IPS-18a (cell line): Measurements from ENCODE around the gene TSC22D1.

Source experiments
- H3K27ac ChIP-seq: one replicate; pipeline ENCODE4 v1.5.1; 2013; ENCODE audit warnings: low read length
- H3K27me3 ChIP-seq: one replicate; pipeline ENCODE4 v1.6.1; 2013; ENCODE audit warnings: mild to moderate bottlenecking, low read length; ENCODE audit not compliant: control insufficient read depth, insufficient read depth
- H3K36me3 ChIP-seq: one replicate; pipeline ENCODE4 v1.6.1; 2013; ENCODE audit warnings: low read depth, low read length; ENCODE audit not compliant: control insufficient read depth
- H3K4me1 ChIP-seq: one replicate; pipeline ENCODE4 v1.6.1; 2013; ENCODE audit warnings: low read depth, low read length; ENCODE audit not compliant: control insufficient read depth
- H3K4me3 ChIP-seq: one replicate; pipeline ENCODE4 v1.5.1; 2013; ENCODE audit warnings: low read length
- H3K9ac ChIP-seq: one replicate; pipeline ENCODE4 v1.6.1; 2013; ENCODE audit warnings: mild to moderate bottlenecking, low read length, moderate library complexity
- H3K9me3 ChIP-seq: one replicate; pipeline ENCODE4 v1.6.1; 2013; ENCODE audit warnings: low read depth, low read length; ENCODE audit not compliant: control insufficient read depth

TSC22D1 gene

DNA sequence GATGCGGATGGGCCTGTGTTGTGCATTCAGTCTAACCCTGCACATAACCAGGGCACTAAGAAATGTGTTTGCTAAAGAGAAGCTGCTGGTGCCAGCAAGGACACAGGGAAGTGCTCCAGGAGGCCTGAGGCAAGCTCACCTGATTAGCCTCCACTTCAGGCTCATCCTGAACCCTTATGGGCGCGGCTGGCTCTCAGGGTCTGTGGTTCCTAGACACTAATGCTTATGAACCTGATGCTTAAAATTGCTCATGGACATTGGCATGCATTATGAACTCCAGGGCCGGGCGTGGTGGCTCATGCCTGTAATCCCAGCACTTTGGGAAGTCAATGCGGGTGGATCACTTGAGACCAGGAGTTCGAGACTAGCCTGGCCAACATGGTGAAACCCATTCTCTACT is 168.2 kb downstream of the TSC22D1 start:
- Histone ChIP-seq H3K9me3 (no peaks in the 10 kb centered on the region), H3K4me3 (no peak overlapping the region), H3K27ac (no peak overlapping the region), H3K27me3 (peaks cover 9% of the 10 kb centered on the region), H3K36me3 (no peaks in the 10 kb centered on the region), H3K9ac (no peak overlapping the region), H3K4me1 (peaks cover 41% of the 10 kb centered on the region)

DNA sequence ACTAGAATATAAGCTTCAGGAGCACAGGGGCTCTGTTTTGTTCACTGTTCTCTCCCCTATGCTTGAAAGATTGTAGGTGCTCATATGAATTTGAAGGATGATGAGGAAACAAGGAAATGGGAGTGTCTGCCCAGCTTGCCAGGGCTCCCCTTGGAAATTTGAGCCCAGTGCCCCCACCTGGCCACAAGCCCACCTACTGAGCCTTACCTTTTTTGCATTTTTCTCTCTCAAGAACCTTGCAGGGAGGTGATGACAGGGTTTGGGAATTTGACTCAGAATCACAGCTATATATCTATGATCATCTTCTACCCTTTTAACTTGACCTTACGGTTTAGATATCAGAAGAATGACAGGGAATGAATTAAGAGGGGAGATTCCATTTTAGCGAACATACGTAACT is 168.8 kb downstream of the TSC22D1 start:
- H3K9ac ChIP-seq = no peak overlapping the region

DNA sequence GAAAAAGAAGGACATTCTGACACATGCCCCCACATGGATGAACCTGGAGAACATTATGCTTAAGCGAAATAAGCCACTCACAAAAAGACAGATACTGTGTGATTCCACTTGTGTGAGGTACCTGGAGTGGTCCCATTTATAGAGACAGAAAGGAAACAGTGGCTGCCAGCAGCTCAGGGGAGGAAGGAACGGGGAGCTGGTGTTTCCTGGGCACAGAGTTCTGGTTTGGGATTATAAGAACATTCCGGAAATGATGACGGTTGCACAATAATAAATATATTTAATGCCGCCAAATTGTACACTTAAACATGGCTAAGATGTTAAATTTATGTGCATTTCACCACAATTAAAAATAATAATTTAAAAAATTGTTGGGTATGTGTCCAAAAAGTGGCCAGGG is 169.5 kb downstream of the TSC22D1 start:
- no peak overlapping the region for H3K9ac ChIP-seq
- peaks cover 50% of the 10 kb centered on the region for H3K4me1 ChIP-seq
- peaks cover 9% of the 10 kb centered on the region for H3K27me3 ChIP-seq
- H3K4me3 ChIP-seq = no peak overlapping the region
- H3K36me3 ChIP-seq = no peaks in the 10 kb centered on the region
- H3K9me3 ChIP-seq = no peaks in the 10 kb centered on the region
- no peak overlapping the region for H3K27ac ChIP-seq

More for the DNA sequence above, 168.8 kb downstream of the TSC22D1 start:
- peaks cover 46% of the 10 kb centered on the region for H3K4me1 ChIP-seq
- H3K27me3 ChIP-seq = peaks cover 9% of the 10 kb centered on the region
- no peak overlapping the region for H3K4me3 ChIP-seq
- no peak overlapping the region for H3K27ac ChIP-seq
- H3K9me3 ChIP-seq = no peaks in the 10 kb centered on the region
- no peaks in the 10 kb centered on the region for H3K36me3 ChIP-seq

DNA sequence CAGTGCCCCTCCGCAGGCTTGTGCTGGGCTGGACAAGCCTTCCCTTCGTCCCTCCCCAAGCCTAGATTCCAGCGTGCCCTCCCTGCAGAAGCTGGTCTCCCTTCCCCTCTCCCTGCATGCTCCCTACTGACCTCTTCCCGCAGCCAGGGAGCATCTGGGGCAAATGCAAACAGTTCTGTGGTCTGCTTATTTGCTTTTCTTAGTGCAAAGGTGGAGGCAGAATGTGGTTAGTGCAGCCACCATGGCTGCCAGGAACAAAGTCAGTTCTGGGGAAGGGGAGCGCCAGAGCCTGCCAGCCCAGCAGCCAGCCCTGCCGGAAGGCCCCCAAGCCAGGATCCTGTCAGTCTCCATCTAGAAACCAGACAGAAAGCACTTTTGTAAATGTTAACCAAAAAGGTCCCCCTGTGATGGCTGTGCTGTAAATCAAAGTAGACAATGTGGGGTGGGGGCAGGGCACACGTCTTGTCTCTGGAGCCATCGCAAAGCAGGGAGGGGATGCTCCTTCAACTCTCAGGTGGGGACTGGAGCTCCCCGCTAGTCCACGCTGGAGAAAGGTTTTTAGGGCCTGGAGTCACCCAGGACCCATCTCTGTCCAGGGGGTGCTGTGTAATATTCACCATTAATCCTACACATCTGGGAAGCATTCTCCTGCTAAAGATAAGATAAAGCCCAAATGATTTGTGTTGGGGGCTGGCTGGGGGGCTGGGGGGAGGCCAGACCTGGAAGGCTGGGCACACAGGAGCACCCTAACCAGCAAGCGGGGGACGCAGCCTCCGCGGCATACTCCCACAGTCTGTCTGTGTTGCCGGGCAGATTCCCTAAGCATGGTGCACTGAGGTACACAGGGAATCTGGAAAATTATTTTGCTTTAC is 171.6 kb downstream of the TSC22D1 start:
- peak overlapping the region; percentile 25 for H3K9ac ChIP-seq

DNA sequence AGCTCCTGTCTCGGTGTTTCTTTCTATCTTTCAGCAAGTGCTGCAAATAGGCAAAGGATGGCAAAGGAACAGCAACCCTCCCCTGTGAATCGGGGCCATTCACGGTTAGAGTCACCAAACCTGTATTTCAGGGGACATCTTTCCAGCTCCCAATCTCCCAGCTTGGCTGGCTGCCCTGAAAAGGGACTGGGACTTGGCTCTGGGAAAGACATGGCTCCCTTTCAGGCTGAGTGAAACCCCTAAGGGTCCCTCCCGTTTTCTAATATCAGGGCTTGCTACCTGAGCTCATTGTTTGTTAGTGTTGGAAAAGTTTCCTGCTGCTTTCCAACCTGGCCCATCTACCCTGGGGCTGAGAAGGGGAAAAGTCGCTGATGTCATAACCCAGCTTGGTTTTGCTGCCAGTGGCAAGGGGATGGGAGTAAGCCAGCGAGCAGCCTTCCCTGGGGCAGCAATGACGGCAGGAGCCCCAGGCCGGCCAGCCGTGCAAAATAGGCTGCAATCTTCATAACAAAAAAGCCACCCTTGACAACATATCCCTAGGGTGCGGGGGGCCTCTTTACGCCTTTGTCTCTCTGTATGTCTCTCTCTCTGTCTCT is 172.6 kb downstream of the TSC22D1 start:
- Histone ChIP-seq H3K4me1 (peaks cover 54% of the 10 kb centered on the region), H3K9me3 (no peaks in the 10 kb centered on the region), H3K27me3 (peaks cover 9% of the 10 kb centered on the region), H3K9ac (no peak overlapping the region), H3K27ac (no peak overlapping the region), H3K4me3 (peak overlapping the region; percentile 28), H3K36me3 (no peaks in the 10 kb centered on the region)

More for the DNA sequence above, 171.6 kb downstream of the TSC22D1 start:
- peak overlapping the region; percentile 28 for H3K4me3 ChIP-seq
- no peaks in the 10 kb centered on the region for H3K36me3 ChIP-seq
- peaks cover 54% of the 10 kb centered on the region for H3K4me1 ChIP-seq
- H3K27ac ChIP-seq = no peak overlapping the region
- no peaks in the 10 kb centered on the region for H3K9me3 ChIP-seq
- peaks cover 9% of the 10 kb centered on the region for H3K27me3 ChIP-seq

DNA sequence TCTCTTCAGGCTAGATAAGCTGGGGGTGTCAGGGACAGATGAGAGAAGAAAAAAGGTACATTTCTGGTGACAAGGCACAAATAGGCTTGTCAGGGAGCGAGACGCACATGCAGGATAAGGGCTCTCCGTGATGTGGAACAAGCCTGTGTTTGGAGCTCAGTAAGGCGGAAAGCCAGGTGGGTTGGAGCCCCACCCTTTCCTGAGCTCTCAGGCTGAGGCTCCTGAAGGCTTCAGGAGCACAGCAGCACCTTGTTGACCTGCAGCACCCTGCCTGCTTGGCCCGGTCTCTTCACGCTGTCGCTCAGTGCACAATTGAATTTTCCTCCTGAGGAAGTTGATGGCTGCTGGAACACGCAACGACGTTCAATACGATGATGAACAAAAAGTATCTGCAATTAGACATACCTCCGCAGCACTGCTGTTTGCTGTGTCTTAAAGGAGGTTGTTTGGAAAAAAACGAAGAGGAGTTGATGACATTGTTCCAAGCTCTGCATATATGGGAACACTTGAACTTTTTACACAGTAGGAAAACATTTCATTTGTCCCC is 173.2 kb downstream of the TSC22D1 start:
- H3K4me1 ChIP-seq = peaks cover 54% of the 10 kb centered on the region

DNA sequence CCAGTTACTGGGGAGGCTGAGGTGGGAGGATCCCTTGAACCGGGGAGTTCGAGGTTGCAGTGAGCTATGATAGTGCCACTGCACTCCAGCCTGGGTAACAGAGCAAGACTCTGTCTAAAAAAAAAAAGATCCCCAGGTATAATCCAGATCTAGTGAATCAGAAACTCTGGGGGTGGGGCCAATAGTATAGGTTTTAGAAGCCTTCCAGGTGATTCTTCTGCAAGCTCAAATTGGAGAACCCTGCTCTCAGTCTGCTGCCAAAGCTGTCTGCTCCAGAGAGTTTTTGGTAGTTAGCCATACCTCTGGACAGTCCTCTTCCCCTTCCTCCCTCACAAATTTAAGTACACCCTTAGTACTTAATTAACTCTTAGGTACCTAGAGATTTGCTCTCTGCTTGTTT is 174.6 kb downstream of the TSC22D1 start:
- Histone ChIP-seq H3K4me1 (peaks cover 53% of the 10 kb centered on the region), H3K36me3 (no peaks in the 10 kb centered on the region), H3K4me3 (no peak overlapping the region), H3K27me3 (peaks cover 9% of the 10 kb centered on the region), H3K9ac (no peak overlapping the region), H3K27ac (no peak overlapping the region), H3K9me3 (no peaks in the 10 kb centered on the region)

More for the DNA sequence above, 173.2 kb downstream of the TSC22D1 start:
- H3K27ac ChIP-seq = no peak overlapping the region
- no peaks in the 10 kb centered on the region for H3K36me3 ChIP-seq
- H3K27me3 ChIP-seq = peaks cover 9% of the 10 kb centered on the region
- no peak overlapping the region for H3K9ac ChIP-seq
- H3K9me3 ChIP-seq = no peaks in the 10 kb centered on the region
- peak overlapping the region; percentile 28 for H3K4me3 ChIP-seq

DNA sequence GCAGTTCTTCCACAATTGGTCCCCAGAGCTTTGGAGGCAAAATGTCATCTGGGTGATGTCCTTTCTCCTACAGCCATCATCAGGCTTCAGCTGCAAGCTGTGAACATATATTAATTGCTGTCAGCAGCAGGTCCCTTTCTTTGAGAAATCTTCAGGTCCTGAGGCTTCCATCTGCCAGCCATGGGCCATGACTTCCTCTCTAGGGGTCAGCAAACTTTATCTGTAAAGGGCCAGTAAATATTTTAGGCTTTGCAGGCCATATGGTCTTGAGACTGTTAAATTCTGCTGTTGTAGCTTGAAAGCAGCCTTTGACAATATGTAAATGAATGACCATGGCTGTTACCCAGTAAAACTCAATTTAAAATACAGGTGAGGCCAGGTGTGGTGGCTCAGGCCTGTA is 175.4 kb downstream of the TSC22D1 start:
- no peak overlapping the region for H3K27ac ChIP-seq
- H3K4me3 ChIP-seq = no peak overlapping the region
- H3K27me3 ChIP-seq = peaks cover 4% of the 10 kb centered on the region
- peaks cover 50% of the 10 kb centered on the region for H3K4me1 ChIP-seq
- no peak overlapping the region for H3K9ac ChIP-seq
- H3K9me3 ChIP-seq = no peaks in the 10 kb centered on the region
- H3K36me3 ChIP-seq = no peaks in the 10 kb centered on the region

DNA sequence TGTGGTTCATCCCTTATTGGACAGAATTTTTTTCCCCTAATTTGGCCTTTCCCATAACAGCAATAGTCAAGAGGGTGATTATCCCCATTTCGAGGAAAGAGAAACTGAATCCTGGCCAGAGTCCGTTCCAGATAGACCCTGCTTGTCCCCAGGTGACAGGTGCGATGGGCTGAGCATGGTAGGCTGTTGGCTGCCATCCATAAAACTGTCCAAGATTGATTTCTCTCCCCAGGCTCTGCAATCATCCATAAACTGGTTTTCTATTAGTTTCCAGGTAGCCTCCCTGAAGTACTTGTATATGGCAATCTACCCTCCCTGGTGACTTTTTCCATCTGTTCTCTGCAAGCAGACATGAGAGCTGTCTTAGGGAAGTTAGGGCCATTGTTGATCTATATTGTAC is 177.1 kb downstream of the TSC22D1 start:
- Histone ChIP-seq H3K27me3 (no peaks in the 10 kb centered on the region), H3K9ac (no peak overlapping the region), H3K36me3 (no peaks in the 10 kb centered on the region), H3K4me1 (peaks cover 34% of the 10 kb centered on the region), H3K27ac (no peak overlapping the region), H3K9me3 (no peaks in the 10 kb centered on the region), H3K4me3 (no peak overlapping the region)

DNA sequence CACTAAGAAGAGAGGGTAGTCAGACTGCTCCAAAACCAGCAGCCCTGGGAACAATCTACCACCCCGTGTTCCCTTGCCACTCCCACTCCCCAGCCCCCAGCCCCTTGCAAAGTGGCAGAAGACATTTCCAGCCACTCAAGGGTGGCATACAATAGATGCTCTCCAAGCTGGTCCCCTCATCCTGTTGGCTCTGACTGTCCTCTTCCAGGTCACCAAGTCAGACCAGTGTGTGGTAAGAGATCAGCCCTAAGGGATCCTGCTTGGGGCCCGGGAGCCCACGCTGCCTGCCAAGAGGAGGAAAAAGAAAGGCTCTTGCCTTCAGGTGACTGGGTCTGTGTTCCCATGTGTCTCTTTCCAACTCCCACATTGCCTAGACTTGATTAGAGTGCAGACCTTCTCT is 177.5 kb downstream of the TSC22D1 start:
- no peaks in the 10 kb centered on the region for H3K36me3 ChIP-seq
- H3K4me3 ChIP-seq = no peak overlapping the region
- H3K27me3 ChIP-seq = no peaks in the 10 kb centered on the region
- no peak overlapping the region for H3K27ac ChIP-seq
- H3K4me1 ChIP-seq = peaks cover 29% of the 10 kb centered on the region
- H3K9me3 ChIP-seq = no peaks in the 10 kb centered on the region
- no peak overlapping the region for H3K9ac ChIP-seq

DNA sequence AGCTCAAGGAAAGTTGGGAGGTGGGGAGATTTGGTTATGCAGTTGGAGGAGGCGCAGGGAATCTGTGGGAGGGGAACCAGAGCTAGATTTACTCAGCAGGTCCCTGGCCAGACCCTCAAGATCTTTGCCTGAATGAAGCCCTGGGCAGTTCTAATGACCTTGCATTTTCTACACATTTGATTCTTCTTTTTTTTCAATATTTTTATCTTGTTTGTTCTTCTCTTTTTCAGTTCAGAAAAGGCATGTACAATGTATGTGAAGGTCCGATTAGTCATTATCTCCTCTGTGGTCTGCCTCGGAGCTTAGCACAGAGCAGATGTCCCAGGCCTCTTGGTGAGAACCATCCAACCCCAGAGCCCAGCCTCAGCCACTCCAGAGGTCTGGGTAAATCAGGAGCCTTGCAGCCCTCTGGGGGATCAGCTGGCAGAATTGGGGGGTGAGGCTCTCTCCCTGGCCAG is 178.3 kb downstream of the TSC22D1 start:
- H3K4me3 ChIP-seq = no peak overlapping the region
- no peak overlapping the region for H3K9ac ChIP-seq
- H3K9me3 ChIP-seq = no peaks in the 10 kb centered on the region
- H3K36me3 ChIP-seq = no peaks in the 10 kb centered on the region
- H3K4me1 ChIP-seq = peaks cover 21% of the 10 kb centered on the region
- no peak overlapping the region for H3K27ac ChIP-seq
- H3K27me3 ChIP-seq = no peaks in the 10 kb centered on the region
